Activated CD8-positive, alpha-beta memory T cell treated with anti-CD3 and anti-CD28 coated beads for 48 hours (primary cell): ENCODE measurements around the gene SLC36A1.
"Not testable (repeated sequence)": the region's sequence is repeated elsewhere in the genome, so short reads cannot be mapped to it uniquely, and the experiment has no call there.

Source experiments
- DNase-seq, 3 experiments: peaks; one replicate each; pipeline ENCODE4 v3.0.0-alpha.2; 2020; ENCODE audit warnings: low read depth in 2 of 3, low spot score in 2 of 3

The SLC36A1 gene

DNA sequence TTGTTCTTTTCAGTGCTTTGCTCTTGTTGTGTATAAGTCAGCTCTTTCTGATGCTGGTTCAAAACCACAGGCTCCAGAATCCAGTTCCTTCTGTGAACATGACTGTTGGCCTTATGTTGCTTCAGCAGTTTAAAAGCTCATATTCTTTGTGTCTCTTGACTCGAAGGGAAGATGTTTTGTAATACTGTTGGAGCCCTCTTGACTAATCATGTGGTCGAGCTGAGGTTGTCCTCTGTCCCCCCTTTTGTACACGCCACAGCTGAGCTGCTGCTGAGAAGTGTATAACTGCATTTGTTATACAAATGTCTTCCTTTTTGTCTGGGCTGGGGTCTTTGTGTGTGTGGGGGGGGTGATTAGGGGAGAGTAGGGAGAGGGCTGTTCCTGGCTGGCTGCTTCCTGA is 35.8 kb downstream of the SLC36A1 start:
- no peak for DNase-seq

- no peak for DNase-seq
Observed at GRCh38 chr5:151483647-151484046, 36.2 kb downstream of the SLC36A1 start.

DNA sequence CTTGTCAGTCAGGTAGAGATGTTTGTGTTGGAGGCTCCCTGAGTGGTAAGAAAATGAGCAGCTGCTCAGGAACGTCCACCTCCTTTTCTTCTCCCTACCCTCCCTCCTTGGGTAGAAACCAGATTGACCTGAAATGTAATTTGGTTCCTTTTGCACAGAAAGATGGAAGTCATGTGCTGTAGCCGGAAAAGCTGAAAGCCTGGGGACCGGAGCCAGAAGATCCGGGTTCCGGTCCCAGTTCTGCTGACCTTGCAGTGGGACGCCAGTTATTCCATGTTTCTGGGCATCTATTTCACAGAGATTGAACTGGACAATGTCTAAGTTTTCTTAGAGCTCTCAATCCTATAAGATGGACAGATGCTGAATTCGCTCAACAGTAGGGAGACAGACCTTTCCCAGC is 40.1 kb downstream of the SLC36A1 start:
- DNase-seq: no peak

DNA sequence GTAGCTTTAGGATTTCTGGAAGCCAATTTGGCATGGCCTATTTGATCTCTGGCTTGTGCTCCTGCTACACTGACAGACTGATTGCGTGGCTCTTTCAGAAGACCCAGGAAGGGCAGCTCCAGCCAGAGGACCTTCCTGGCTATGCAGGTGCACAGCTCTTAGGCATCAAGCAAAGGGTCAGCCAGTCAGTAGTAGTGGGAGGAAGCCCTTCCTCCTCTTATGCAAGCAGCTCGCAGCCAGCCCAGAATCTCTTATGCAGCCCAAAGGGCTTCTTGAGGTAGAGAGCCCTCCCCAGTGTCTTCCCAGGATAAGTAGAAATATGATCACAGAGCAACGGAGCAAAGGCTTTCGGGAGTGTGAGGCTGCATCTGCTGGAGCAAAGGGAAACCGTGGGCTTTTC is 43.2 kb downstream of the SLC36A1 start:
- no peak for DNase-seq

DNA sequence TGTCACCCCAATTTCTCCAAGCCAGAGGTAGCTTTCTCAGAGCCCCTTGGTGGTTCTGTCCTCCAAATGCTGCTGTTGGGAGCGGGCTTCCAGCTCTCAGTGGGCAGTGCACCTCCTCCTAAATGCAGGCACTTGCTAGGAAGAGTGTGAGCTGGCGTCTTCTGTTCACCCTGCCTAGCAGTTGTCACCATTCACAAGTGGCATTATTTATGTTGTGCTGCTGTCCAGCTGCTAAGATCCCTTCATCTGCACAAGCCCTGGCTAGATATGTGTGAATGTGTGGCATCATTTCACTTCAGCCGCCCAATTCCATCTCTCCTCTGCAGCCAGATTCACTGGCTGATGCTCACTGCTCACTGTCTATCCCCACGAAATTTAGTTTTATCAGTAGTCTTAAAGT is 43.7 kb downstream of the SLC36A1 start:
- no peak for DNase-seq

DNA sequence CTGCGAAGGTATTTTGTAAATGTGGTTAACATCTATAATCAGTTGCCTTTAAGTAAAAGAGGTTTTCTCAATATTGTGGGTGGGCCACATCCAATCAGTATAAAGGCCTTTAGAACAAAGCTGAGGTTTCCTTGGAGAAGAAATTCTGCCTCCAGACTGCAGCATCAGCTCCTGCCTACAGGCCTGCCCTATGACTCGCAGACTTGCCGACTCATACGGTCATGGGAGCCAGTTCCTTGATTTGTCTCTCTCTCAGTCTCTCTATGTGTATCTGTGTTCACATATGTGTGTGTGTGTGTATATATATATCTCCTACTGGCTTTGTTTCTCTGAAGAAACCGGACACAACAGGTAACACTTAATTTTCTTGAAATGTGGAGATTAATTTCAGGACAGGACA is 45.3 kb downstream of the SLC36A1 start:
- no peak for DNase-seq

- no peak for DNase-seq
Observed at GRCh38 chr5:151493665-151494064, 46.3 kb downstream of the SLC36A1 start.

GRCh38 chr5:151495320-151495719 is 47.9 kb downstream of the SLC36A1 start:
- DNase-seq: no peak

- DNase-seq: no peak
Observed at GRCh38 chr5:151496041-151496484, 48.7 kb downstream of the SLC36A1 start.

GRCh38 chr5:151497391-151498002 is 50.1 kb downstream of the SLC36A1 start:
- DNase-seq: no peak

GRCh38 chr5:151498395-151499155 is 51.2 kb downstream of the SLC36A1 start:
- DNase-seq: no peak

GRCh38 chr5:151499501-151500035 is 52.2 kb downstream of the SLC36A1 start:
- no peak for DNase-seq

DNA sequence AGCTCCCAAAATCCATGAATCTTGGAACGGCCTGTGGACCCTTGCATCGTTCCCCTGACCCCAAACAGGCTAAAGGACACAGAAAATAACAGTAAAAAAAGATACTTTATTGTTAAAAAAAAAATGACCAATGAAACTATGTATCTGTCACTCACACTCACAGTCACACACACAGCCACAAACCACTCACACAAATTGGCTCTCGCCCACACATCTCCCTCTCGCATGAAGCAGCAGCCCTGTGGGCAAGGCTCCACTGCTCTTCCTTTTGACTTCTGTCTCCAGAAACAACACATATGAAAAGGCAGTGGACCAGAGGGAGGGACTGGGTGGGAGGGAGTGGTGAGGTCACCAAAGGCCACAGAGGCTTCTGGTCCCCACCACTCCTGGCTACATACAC is 56.6 kb downstream of the SLC36A1 start:
- DNase-seq: no peak

DNA sequence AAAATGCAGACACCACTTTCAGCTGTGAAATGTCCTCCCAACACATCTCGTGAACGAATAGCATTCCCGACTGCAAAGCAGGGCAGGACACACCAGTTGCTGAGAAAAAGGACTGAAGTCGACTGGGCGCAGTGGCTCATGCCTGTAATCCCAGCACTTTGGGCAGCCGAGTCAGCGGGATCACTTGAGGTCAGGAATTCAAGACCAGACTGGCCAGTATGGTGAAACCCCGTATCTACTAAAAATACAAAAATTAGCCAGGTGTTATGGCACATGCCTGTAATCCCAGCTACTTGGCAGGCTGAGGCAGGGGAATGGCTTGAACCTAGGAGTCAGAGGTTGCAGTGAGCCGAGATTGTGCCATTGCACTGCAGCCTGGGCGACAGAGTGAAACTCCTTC is 60.9 kb downstream of the SLC36A1 start:
- DNase-seq: not testable (repeated sequence)

GRCh38 chr5:151509231-151509630 is 61.8 kb downstream of the SLC36A1 start:
- DNase-seq: no peak

GRCh38 chr5:151509836-151510235 is 62.4 kb downstream of the SLC36A1 start:
- DNase-seq: no peak

GRCh38 chr5:151517122-151517920 is 69.9 kb downstream of the SLC36A1 start:
- DNase-seq: no peak

- DNase-seq: no peak
Observed at GRCh38 chr5:151520294-151520693, 72.9 kb downstream of the SLC36A1 start.

- no peak for DNase-seq
Observed at GRCh38 chr5:151522226-151522625, 74.8 kb downstream of the SLC36A1 start.

- DNase-seq: no peak
Observed at GRCh38 chr5:151523335-151523734, 75.9 kb downstream of the SLC36A1 start.

- no peak for DNase-seq
Observed at GRCh38 chr5:151528153-151528552, 80.8 kb downstream of the SLC36A1 start.

DNA sequence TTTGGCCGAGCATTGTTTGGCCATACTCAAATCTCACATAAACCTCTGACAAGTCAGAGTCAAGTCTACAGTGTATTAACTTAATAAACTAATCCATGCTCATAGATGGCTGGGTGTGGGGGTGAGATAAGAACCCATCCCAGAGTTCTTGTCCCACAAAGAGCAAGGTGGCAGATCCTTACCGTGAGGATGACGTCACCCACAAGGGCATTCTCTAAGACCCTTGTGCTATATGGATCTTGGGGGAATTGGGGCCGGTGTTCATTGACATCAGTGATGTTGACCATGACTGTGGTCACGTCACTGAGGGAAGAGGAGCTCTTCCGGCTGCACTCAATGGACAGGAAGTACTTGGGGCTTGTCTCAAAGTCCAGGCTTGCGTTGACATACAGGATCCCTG is 81.6 kb downstream of the SLC36A1 start:
- DNase-seq: no peak
